Pons (tissue), 1 donor: ENCODE data around the gene RBM26.
A peak's percentile ranks its signal among the peaks of the same experiment; 100 is the strongest.

Source experiments
- DNase-seq: peaks from one replicate; pipeline ENCODE4 v3.0.0-alpha.2; 2016; ENCODE audit warnings: low spot score

The RBM26 gene

GRCh38 chr13:79405831-79406596 is at the start of gene RBM26:
RBM26 (minus strand) TSS chr13:79406255; CDS start chr13:79405774, 481 bp downstream.
- DNase-seq = peak; percentile 92

GRCh38 chr13:79455331-79455730 is 49.3 kb upstream of the RBM26 start:
- DNase-seq = no peak

DNA sequence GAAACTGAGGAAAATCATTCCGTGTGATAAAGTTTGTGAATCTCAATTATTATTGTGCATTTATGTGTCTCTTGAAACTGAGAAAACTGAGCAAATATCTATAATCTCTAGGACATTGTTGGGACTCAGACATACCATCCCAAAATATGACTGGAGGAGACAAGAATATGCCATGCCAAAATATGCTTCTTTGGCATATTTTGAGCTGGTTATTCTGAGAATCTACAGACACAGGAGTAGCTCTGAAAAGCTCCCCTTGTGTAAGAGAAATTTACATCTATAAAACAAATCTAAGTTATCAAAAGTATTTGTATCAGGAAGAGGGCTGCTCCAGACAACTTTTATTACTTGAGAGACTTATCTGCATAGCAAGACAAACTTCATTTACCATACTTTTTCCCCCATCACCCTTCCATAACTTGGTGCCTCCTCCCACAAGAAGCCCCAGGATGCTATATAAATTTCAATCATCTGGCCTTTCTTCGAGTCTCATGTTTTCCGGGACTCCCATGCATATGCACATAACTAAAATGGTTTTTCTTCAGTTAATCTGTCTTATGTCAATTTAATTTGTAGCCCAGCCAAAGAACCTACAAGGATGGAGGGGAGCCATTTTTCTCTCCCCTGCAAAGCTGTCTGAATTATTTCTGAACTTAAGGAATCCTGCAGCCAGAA is 46.3 kb upstream of the RBM26 start:
- DNase-seq = no peak

DNA sequence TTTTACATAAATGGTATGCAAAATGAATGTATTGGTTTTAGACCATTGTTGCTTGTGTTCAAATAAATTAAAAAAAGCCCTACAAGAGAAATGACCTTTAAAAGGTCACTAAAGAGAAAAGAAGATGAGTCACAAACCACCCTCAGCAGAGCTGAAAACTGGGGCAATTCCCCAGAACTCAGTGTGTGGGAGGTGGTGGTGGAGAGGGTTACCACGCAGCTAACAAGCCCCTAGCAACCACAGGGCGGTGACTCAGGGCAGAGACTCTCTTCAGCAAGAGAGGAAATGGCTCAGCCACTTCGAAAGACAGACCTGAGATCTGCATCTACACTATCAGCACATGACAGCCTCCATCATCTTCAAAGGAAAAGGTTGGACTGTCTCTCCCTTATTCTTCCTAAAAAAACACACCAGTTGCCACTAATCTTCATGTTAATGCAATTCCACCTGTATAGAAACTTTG is 45.5 kb upstream of the RBM26 start:
- no peak for DNase-seq

DNA sequence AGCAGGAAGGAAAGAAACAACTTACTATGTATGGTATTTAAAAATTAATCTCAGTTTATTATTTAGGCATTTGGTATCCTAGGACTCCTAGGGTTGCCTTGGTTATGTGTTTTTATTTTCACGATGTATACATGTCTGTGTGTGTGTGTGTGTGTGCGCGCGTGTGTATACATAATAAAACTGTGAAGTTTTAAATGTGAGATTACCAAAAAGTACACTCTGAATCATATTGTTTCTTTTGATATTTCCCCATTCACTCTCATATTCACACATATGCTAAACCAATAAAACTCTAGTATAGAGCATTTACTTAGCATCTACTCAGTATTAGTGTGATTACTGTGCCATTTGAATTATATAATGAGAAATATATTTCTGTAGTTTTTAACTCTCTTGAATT is 44.1 kb upstream of the RBM26 start:
- DNase-seq = no peak

DNA sequence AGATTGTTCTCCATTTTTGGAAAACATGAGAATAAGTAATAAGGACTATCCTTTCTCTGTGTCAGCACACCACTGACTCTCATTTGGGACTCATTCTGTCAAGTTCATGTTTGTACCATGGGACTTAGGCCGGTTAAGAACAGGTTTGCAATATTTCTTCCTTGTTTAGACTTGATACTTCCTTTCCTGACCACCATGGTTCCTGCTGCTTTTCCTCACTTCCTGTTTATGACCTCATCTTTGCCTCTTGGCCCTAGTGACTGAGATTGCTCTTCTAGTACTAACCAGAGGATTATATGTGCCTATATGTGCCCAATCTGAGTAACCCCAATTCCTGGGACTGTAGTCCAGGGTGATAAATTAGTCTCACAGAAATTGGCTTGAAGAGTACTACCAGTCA is 42.4 kb upstream of the RBM26 start:
- no peak for DNase-seq

DNA sequence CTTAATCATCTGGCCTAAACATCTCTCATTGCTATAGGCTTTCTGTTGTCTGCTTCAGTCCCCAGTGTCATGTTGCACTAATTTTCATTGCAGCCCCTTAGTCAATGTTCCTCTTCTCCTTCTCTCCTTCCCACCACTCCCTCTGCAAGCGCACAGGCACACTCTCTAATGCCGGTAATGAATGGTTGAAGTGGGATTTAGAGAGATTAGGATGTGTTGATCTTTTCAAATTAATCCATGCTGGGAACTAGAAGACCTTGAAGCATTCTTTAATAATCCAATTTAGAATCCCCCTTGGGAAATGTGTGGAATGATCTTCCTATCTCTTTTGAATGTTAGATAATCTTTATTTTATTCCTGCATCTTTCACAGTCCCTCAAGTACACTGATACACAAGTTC is 41.7 kb upstream of the RBM26 start:
- no peak for DNase-seq

DNA sequence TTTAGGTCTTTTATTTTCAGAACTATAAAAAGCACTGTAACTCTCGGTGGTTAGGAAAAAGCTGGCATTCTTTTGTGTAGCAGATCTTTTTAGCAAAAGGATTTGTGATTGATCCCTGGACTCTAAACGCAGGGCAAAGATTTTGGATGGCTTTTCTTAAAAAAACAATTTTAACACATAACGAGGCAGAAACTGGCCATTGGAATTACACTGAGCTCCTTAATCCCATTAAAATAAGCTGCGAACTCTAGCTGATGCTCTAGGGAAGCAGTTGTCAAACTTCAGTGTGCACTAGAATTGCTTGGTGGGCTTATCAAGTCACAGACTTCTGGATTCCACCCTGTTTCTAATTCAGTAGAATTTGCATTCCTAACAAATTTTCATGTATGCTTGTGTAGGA is 41.1 kb upstream of the RBM26 start:
- no peak for DNase-seq

GRCh38 chr13:79445968-79446645 is 40.1 kb upstream of the RBM26 start:
- DNase-seq = no peak

DNA sequence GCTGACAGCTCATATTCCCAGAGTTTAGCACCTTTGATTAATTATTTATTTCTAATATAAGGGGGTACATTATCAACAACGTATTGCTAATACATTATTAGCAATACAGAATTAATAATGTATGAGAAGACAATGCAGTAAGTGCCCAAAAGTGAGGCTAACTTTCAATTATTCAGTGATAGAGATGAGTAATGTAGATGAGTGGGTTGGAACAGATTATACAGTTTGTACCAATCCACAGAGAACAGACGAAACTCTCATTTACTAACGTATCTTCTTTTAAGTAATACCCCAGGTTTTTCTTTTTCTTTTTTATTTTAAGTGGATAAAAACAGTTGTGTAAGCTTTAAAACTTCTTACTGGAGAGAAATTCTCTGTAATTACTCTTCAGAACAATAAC is 36.7 kb upstream of the RBM26 start:
- DNase-seq = no peak

DNA sequence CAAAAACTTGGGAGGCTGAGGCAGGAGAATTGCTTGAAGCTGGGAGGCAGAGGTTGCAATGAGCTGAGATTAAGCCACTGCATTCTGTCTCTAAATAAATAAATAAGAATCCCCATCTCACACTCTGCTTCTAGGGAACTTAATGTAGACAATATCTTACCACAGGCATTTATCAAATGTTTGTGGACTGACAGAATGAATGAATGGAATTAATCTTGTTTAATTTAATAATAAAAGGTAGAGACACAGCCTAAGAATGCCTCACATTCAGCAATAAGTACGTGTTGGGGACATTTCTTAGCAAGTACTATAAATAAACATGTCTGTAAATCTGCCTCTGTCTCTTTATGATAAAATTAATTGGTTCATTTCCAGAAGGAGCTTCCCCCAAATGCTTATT is 36.2 kb upstream of the RBM26 start:
- DNase-seq = no peak

DNA sequence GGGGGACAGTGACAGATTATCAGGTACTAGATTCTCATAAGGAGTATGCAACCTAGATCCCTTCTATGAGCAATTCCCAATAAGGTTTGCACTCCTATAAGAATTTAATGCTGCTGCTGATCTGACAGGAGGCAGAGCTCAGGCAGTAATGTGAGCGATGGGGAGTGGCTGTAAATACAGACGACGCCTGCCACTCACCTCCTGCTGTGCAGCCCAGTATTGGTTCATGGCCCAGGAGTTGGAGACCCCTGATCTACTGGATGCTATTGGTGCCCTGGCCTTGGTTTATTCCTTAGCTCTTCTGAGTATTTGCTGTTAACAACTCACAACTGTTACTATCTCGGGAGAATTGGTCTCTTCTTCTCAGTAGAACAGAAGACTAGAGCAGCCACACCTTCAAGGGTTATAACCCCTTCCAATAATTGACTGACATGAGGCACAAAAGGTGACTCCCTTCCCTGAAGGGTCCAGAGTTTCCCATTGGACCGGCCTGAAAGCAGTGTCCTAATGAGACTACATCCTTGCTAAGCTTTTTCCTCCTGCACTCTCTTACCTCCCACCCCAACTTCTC is 35.0 kb upstream of the RBM26 start:
- no peak for DNase-seq

GRCh38 chr13:79439275-79439674 is 33.2 kb upstream of the RBM26 start:
- DNase-seq = no peak

DNA sequence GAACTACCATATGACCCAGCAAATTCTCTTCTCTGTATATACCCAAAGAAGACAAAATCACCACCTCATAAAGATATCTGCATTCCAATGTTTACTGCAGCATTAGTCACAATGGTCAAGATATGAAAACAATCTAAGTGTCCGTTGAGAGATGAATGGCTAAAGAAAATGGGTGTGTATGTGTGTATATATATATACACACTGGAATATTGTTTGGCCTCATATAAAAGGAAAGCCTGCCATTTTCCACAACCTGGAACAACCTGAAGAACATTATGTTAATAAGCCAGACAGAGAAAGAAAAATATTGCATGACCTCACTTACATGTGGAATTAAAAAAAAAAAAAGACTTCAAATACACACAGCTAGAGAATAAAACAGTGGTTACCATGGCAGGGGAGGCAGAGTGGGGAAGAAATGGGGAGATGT is 29.5 kb upstream of the RBM26 start:
- DNase-seq = no peak

- no peak for DNase-seq
Measured at GRCh38 chr13:79434556-79434955, 28.5 kb upstream of the RBM26 start.

GRCh38 chr13:79432992-79433391 is 26.9 kb upstream of the RBM26 start:
- no peak for DNase-seq

DNA sequence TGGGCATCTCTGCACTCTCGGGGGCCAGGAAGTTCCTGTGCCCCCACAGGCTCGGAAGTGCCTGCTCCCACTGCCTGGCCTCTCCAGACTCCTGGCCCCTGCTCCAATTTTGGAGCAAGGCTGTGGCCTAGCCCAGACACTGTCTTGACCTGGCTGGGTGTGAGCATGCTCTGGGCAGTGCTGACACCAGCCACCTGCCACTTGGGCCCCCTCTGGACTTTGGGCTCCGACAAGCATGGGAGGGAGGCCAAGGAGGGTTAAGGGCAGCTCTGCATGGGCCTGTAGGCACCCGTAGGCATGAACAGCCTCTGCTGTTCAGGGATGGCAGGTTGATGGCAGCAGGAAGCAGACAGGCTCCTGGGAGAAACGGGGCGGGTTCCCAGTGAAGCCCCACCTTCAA is 26.0 kb upstream of the RBM26 start:
- DNase-seq = no peak

- no peak for DNase-seq
Measured at GRCh38 chr13:79429309-79429708, 23.3 kb upstream of the RBM26 start.

DNA sequence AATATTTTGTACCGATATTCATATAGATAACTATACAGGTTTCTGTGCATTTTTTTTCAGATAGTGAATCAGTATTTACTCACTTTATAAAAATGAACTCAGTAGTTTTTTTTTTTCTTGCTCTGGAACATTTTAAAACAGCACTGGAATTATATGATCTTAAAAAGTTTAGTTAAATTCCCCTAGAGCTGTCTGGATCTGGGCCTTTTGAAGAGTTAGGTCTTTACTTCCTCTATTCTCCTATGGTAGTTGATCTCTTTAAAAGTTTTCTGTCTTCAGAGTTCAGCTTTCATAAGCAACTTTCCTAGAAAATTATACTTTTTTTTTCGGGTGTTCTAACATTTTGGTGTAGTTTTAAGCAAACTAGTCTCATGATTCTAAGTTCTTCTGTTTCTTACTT is 21.8 kb upstream of the RBM26 start:
- DNase-seq = no peak

DNA sequence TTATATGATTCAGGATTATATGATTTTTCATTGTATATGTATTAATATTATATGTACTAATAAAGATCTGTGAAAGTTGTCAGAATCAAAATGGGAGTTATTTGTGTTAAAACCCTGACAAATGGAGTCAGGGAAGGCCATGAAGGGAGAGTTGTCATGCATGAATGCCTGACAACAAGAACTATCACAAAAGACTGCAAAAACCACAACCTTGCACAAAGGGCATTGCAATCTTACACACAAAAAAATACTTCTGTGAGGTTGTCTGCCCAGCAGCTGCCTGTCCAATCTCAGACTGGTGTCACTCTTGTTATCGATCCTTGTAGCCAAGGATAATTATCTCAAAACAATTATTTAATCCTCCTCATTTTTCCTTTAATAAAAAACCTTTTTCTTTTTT is 21.2 kb upstream of the RBM26 start:
- DNase-seq = no peak

DNA sequence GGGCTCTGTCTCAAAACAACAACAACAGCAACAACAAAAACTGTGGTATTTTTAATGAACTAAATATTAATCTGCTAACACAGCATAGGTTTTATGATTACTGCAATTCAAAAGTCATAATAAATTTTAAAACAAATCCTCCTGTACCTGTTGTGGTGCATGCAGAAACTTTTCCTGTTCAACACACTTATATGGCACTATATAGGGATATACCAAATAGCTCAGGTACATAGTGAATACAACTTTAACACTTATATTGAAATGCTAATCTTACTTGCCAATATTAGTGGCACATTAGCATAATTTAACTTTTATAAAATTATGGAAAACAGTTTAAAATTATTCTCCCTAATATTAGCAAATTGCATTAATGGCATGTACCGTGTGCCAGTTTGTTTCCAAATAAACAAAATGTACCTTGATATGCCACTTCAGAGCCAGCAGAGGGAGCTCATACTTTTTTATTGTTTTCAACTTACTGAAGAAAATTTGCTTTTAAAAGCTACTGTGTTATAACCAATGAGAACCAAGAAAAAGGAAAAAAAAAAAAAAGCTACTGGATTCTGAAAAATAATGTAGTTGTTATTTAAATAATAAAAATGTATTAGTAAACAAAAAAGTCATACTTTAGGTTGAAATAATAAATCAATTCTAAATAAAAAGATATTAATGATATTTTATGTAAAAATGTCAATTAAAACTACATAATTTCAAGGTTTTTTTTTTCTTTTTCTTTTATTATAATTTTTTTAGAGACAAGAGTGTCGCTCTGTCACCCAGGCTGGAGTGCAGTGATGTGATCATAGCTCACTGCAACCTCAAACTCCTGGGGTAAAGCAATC is 18.0 kb upstream of the RBM26 start:
- DNase-seq = peak; percentile 64

DNA sequence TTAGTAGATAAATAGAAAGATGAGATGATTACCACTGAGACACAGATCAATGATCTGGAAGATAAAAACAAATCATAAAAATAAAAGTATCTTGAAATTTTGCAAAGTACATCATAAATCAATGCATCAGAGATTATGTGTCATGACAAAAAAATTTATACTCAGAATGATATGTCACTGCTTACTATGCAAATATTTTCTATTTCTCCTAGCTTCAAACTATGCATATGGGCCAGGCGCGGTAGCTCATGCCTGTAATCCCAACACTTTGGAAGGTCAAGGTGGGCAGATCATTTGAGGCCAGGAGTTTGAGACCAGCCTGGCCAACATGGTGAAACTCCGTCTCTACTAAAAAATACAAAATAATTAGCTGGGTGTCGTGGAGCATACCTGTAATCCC is 17.3 kb upstream of the RBM26 start:
- DNase-seq = no peak
